D341Med (cell line): ENCODE data around the gene IPO5.
"Not testable (repeated sequence)": the region's sequence is repeated elsewhere in the genome, so short reads cannot be mapped to it uniquely, and the experiment has no call there.

Source experiments
- DNase-seq: peaks from one replicate; pipeline ENCODE4 v3.0.0; 2012; ENCODE audit warnings: low spot score

The IPO5 gene

GRCh38 chr13:97949316-97949715 is 4.2 kb upstream of the IPO5 start:
- DNase-seq: not testable (repeated sequence)

DNA sequence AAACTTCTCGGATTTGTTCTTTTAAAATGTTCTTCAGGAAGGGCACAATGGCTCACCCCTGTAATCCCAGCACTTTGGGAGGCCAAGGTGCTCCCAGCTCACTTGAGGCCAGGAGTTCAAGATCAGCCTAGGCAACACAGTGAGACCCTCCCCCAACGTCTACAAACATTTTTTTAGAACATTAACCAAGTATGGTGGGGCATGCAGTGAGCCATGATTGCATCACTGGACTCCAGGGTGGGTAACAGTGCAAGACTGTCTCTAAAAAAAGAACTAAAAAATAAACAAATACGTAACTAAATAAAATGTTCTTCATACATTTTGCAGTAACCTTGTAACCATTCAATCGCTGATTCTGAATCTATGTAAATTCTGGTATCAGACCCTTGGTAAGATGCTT is 2.1 kb upstream of the IPO5 start:
- no peak for DNase-seq

DNA sequence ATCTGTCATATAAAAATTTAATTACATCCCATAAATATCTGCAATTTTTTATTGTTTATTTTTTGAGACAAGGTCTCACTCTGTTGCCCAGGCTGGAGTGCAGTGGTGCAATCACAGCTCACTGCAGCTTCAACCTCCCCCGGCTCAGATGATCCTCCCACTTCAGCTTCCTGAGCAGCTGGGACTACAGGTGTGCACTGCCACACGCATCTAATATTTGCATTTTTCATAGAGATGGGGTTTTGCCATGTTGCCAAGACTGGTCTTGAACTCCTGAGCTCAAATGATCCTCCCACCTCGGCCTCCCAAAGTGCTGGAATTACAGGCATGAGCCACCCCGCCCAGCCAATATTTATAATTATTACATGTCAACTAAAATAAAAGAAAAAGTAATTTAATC is 644 bp upstream of the IPO5 start:
- not testable (repeated sequence) for DNase-seq

DNA sequence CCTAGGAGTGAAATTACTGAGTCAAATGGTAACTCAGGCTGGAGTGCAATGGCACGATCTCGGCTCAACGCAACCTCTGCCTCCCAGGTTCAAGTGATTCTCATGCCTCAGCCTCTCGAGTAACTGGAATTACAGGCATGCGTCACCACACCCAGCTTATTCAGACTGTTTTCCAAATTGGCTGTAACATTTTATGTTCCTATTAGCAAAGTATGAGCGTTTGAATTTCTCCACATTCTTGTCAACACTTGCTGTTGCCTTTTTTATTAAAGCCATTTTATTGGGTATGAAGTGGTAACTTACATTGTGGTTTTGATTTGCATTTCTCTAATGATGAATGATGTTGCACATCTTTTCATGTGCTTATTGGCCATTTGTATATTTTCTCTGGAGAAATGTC is 7.9 kb downstream of the IPO5 start:
- DNase-seq: no peak

DNA sequence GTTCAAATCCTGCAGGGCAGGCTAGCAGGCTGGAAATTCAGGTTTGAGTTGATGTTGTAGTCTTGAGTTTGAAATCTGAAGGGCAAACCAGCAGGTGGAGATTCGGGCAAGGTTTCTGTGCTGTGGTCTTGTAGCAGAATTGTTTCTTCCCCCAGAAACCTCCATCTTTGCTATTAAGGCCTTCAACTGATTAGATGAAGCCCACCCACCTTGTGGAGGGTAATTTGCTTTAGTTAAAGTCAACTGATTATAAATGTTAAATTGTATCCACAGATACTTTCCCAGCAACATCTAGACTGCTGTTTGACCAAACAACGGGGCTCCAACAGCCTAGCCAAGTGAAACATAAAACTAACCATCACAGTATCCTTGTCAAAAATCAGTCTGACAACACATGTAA is 9.4 kb downstream of the IPO5 start:
- DNase-seq: no peak

DNA sequence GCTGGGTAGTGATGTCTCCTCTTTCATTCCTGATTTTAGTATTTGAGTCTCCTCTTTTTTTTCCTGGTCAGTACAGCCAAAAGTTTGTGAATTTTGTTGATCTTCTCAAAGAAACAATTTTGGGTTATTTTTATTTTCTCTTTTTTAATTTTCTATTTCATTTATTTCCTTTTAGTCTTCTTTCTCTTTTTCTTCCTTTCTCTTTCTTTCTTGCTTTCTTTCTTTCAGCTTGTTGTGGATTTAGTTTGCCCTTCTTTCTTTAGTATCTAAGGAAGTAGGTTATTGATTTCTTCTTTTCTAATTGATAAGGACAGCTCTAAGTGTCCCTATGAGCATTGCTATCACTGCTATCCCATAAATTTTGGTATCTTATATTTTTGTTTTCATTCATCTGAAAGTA is 13.8 kb downstream of the IPO5 start:
- no peak for DNase-seq

- DNase-seq: no peak
Measured at GRCh38 chr13:97967948-97968347, 14.5 kb downstream of the IPO5 start.

DNA sequence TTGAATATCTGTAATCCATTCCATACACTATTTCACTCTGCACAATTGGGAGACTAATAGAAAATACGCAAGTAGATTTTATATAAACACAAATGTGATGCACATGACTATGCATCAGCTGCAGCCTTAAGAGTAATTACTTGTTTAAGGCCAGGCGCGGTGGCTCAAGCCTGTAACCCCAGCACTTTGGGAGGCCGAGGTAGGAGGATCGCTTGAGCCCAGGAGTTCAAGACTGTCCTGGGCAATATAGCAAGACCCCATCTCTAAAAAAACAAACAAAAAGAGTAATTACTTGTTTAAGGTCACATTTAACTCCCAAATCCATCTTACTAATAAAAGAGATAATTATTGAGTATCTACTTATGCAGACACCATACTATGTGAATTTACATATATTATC is 18.0 kb downstream of the IPO5 start:
- no peak for DNase-seq

GRCh38 chr13:97974773-97975172 is 21.3 kb downstream of the IPO5 start:
- no peak for DNase-seq

DNA sequence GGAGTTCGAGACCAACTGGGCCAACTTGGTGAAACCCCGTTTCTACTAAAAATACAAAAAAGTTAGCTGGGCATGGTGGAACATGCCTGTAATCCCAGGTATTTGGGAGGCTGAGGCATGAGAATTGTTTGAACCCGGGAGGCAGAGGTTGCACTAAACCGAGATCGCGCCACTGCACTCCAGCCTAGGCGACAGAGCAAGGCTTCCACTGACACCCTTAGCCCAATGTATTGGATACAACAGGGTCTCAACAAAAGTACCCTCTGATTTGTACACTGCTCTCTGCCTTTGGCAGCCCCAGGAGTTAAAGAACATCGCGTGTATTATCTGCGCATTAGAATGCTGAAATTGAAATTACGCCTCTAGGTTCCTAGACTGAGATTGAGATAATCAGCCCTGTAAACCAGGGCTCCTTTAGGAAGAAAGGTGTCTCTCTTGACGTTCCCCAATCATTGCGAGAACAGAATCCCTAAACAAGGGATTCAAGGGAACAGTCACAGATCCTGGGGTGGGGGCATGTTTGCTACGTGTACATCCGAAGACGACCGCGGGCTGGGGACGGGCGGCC is 21.9 kb downstream of the IPO5 start:
- no peak for DNase-seq

- DNase-seq: peak; percentile 98
Measured at GRCh38 chr13:97975848-97976609, 22.6 kb downstream of the IPO5 start.

GRCh38 chr13:97976610-97977521 is 23.4 kb downstream of the IPO5 start:
- DNase-seq: peak; percentile 72

GRCh38 chr13:97977982-97978381 is 24.5 kb downstream of the IPO5 start:
- DNase-seq: no peak

GRCh38 chr13:97978651-97979050 is 25.2 kb downstream of the IPO5 start:
- DNase-seq: no peak

GRCh38 chr13:97979051-97979450 is 25.6 kb downstream of the IPO5 start:
- DNase-seq: no peak

GRCh38 chr13:97979556-97979955 is 26.1 kb downstream of the IPO5 start:
- no peak for DNase-seq

- DNase-seq: no peak
Measured at GRCh38 chr13:97982286-97982685, 28.8 kb downstream of the IPO5 start.

DNA sequence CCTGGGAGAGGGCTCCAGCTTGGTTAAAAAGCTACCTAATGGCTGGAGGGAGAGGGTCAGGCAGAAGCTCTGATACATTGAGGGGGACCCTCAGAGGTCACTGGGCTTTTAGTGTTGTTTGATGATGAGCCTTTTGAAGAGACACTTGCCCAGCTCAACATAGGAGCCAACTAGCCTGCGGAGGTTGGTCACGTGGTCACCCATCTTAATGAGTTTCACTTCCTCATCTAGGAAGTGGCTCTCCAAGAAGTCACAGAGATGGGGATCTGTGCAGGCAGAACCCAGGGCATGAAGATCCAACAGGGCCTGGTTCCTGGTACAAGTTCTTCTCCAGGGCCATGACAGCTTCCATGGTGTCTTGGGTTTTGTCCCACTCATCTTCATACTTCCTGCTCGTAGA is 33.4 kb downstream of the IPO5 start:
- DNase-seq: no peak

DNA sequence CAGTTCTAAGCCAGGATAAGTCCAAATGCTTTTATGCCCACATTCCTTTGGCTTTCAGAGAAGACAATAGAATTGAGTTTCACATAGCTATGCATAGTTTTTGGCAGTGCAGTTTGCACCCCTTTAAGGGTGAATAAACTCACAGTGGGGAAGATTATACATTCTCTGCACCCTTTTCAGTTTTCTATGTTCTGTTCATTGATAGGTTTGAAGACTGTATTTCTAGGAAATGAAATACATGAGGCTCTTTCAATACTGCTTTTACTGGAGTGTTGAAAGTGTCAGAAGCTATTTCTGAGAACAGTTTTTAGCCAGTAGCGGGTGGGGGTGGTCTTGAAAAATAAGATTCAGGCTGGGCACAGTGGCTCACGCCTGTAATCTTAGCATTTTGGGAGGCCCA is 46.2 kb downstream of the IPO5 start:
- no peak for DNase-seq

- DNase-seq: no peak
Measured at GRCh38 chr13:98004107-98004506, 50.6 kb downstream of the IPO5 start.

GRCh38 chr13:98004997-98005396 is 51.5 kb downstream of the IPO5 start:
- not testable (repeated sequence) for DNase-seq

GRCh38 chr13:98007001-98007400 is 53.5 kb downstream of the IPO5 start:
- DNase-seq: no peak

GRCh38 chr13:98013241-98013640 is 59.8 kb downstream of the IPO5 start:
- DNase-seq: no peak
